Pancreas (tissue), 10 donors: ENCODE data around the gene C6orf132. TPM values are rescaled to one million over a fixed set of nuclear protein-coding genes. Genes with fewer than 3 reads are reported as not detected.

Source experiments
- ATAC-seq, 4 donors: fragments of 200-7000 bp; cut with Tn5 transposase; one replicate each; pipeline versions ENCODE4 v1.8.0 to v1.9.1; 2020; ENCODE audit warnings: mild to moderate bottlenecking in 4 of 4, moderate library complexity in 4 of 4
- DNase-seq, 6 donors: peaks; one replicate each; pipeline ENCODE4 v3.0.0-alpha.2; 2020
- FAIRE-seq: peaks from 2 replicates; lab custom pipeline; 2012; peaks lifted over from hg19 to GRCh38; lab: Jason Lieb, UNC
- H3K27ac ChIP-seq, 4 donors: fragments of 200-600 bp; sonication (generic); 1 replicate in 3 of 4; 2 replicates in 1 of 4; pipeline versions ENCODE4 v1.5.0 to v1.8.0; 2020
- H3K27me3 ChIP-seq, 4 donors: fragments of 200-600 bp; one replicate each; pipeline ENCODE4 v1.8.0; 2021
- H3K36me3 ChIP-seq, 3 donors: fragments of 200-600 bp; sonication (generic) in 1 of 3; one replicate each; pipeline versions ENCODE4 v1.5.0 to v1.8.0; 2020 to 2021
- H3K4me1 ChIP-seq, 3 donors: fragments of 200-600 bp; one replicate each; pipeline ENCODE4 v1.8.0; 2021
- H3K4me3 ChIP-seq, 4 donors: fragments of 200-600 bp; sonication (generic) in 2 of 4; one replicate each; pipeline versions ENCODE4 v1.5.0 to v1.8.0; 2020 to 2021
- H3K9me3 ChIP-seq, 4 donors: fragments of 200-600 bp; one replicate each; pipeline ENCODE4 v1.8.0; 2021
- WGBS, 2 donors: extraction: QIAGEN DNeasy Blood & Tissue Kit; methylation state at CpG; one replicate each; pipeline ENCODE4 v1.1.7; 2013; 5-methylcytosine and 5-hydroxymethylcytosine counted together
- intact Hi-C, 3 donors: fragments of 100-400 bp; cut with DNase I; formaldehyde crosslinking; loops; one replicate each; pipeline versions ENCODE4 v1.11.1 to v1.14.2; 2022
- polyA plus RNA-seq, 2 donors: library from polyadenylated mRNA; stranded (reverse); fragments of 200-250 nt; gene quantifications; one replicate each; pipeline ENCODE4 v1.2.3, GENCODE V29; 2013
- total RNA-seq, 6 donors: library from RNA; stranded (reverse); fragmentation: NEBNext Ultra II Directional in 4 of 6; extraction: Animal tissue kit (Norgen Biotek cat#: 25700) in 4 of 6; gene quantifications; one replicate each; pipeline versions ENCODE4 v1.2.1 to v1.2.4, GENCODE V29; 2021 to 2023
- TF ChIP-seq, protein P1 (sequence below), 4 donors: fragments of 200-600 bp; sonication (generic) in 3 of 4; IDR thresholded peaks; one replicate each; pipeline versions ENCODE4 v1.5.0 to v1.8.0; 2021; ENCODE audit warnings: antibody characterized with exemption in 4 of 4
- donor health status: healthy with polysubstance abuse.
- donor health status: DM: no; HTN: no; CAD: no; lungs with moderate emphysema.
- donor health status: DM: no; HTN: no; CAD: no.
- donor health status: control.
- donor health status: control.
- donor health status: Bipolar disorder and iron deficiency.
- donor health status: DM: yes; HTN: yes; CAD: no.
- donor health status: DM: no; HTN: no; CAD: no.
- donor health status: DM: no; HTN: no; CAD: no.
- donor health status: DM: yes; HTN: yes; CAD: no.

C6orf132 gene
- total and polyA plus RNA-seq, 8 donors = 6.1 to 21.6 (median 15.5) TPM

DNA sequence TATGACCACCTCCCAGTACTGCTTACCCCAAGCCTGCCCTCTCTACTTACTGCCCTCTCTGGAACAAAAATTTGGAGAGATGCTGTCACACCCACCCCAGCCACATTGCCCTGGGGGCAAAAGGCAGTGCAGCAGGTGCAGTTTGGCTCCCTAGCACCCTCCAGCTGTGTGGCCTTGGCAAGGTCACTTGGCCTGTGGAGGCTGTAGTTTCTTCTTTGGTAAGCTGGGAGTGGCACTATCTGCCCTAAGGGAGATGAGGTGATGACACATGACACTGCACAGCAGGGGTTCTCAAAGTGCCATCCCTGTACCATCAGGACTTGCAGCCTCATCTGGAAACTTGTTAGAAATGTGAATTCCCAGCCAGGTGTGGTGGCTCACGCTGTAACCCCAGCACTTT is 47.3 kb downstream of the C6orf132 start:
- Histone ChIP-seq H3K27me3 (no peaks in the 10 kb centered on the region), H3K9me3 (no peaks in the 10 kb centered on the region), H3K4me1 (peaks cover 4 to 14% (median 5%) of the 10 kb centered on the region in 3 donors), H3K4me3 (no peak overlapping the region), H3K27ac (no peak overlapping the region), H3K36me3 (no peaks in the 10 kb centered on the region)
- intact Hi-C loops = no loop called here
- 82 to 84% methylated on average over 1 of the region's 1 CpG for WGBS, 2 donors
- TF ChIP-seq, protein P1, sequence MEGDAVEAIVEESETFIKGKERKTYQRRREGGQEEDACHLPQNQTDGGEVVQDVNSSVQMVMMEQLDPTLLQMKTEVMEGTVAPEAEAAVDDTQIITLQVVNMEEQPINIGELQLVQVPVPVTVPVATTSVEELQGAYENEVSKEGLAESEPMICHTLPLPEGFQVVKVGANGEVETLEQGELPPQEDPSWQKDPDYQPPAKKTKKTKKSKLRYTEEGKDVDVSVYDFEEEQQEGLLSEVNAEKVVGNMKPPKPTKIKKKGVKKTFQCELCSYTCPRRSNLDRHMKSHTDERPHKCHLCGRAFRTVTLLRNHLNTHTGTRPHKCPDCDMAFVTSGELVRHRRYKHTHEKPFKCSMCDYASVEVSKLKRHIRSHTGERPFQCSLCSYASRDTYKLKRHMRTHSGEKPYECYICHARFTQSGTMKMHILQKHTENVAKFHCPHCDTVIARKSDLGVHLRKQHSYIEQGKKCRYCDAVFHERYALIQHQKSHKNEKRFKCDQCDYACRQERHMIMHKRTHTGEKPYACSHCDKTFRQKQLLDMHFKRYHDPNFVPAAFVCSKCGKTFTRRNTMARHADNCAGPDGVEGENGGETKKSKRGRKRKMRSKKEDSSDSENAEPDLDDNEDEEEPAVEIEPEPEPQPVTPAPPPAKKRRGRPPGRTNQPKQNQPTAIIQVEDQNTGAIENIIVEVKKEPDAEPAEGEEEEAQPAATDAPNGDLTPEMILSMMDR (IDR thresholded peaks at IDR 0.05) = no peak
- DNase-seq (no peak), FAIRE-seq (no peak), ATAC-seq (no peak)

DNA sequence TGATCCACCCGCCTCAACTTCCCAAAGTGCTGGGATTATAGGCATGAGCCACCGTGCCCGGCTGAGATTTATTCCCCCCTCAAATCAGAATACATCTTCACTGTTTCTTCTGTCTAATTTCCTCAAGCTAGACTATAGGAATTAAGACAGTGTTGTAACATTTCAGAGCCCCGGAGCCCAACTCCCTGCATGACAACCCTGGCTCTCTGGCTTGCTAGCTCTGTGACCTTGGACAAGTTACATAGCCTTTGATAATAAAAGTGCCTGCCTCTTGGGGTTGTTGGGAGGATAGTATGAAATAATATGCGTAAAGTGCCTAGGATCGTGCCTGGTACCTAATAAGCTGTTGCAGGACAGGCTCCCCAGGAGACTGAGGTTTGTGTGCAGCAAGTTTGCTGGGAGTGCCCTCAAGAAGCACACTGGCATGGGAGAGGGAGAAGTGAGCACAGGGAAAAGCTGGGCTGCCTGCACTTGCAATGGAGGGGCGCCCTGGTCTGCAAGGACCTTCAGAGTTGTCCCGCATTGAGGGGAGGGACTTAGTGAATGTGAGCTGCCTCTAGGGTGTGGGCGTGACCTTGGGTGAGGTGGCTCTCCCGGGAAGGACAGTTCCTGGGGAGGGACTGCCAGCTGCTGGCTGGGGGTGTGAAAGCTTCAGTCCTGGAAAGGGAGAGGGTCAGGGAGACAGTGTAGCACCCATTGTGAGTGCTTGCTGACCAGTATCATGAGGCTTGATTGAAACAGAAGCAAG is 48.7 kb downstream of the C6orf132 start:
- peaks cover 4 to 7% (median 5%) of the 10 kb centered on the region in 3 donors for H3K4me1 ChIP-seq

DNA sequence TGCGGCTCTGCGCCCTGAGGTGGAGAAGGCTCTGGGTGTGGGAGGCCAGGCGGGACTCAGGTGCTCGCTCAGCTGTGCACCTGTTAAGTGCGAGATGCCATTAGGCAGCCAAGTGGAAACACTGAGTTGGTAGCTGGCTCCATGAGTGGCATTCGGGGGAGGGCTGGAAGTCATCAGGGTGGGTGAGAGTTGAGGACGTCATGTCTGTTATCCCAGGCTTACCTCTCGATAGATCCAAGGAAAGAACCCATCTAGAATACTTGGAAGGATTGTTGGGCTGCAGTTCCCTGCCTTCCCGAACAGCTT is 50.7 kb downstream of the C6orf132 start:
- 86 to 91% methylated on average over 9 of the region's 9 CpGs for WGBS, 2 donors
- Histone ChIP-seq H3K27ac (no peak overlapping the region), H3K9me3 (no peaks in the 10 kb centered on the region), H3K36me3 (no peaks in the 10 kb centered on the region), H3K27me3 (no peaks in the 10 kb centered on the region), H3K4me3 (no peak overlapping the region), H3K4me1 (peaks cover 4 to 7% (median 5%) of the 10 kb centered on the region in 3 donors)
- TF ChIP-seq, protein P1 (IDR thresholded peaks at IDR 0.05) = no peak
- intact Hi-C loops = no loop called here
- no peak for ATAC-seq
- FAIRE-seq = no peak
- DNase-seq = no peak

More for the DNA sequence above, 48.7 kb downstream of the C6orf132 start:
- ATAC-seq (peak; percentile 38 to 71 (median 55)), FAIRE-seq (no peak), DNase-seq (peak in 1 of 6 donors; percentile 38)
- intact Hi-C loops = no loop called here
- WGBS, 2 donors = 37 to 42% methylated on average over 10 of the region's 10 CpGs
- no peaks in the 10 kb centered on the region for H3K36me3 ChIP-seq
- H3K27me3 ChIP-seq = no peaks in the 10 kb centered on the region
- no peaks in the 10 kb centered on the region for H3K9me3 ChIP-seq
- TF ChIP-seq, protein P1 (IDR thresholded peaks at IDR 0.05) = no peak
- no peak overlapping the region for H3K4me3 ChIP-seq
- no peak overlapping the region for H3K27ac ChIP-seq

DNA sequence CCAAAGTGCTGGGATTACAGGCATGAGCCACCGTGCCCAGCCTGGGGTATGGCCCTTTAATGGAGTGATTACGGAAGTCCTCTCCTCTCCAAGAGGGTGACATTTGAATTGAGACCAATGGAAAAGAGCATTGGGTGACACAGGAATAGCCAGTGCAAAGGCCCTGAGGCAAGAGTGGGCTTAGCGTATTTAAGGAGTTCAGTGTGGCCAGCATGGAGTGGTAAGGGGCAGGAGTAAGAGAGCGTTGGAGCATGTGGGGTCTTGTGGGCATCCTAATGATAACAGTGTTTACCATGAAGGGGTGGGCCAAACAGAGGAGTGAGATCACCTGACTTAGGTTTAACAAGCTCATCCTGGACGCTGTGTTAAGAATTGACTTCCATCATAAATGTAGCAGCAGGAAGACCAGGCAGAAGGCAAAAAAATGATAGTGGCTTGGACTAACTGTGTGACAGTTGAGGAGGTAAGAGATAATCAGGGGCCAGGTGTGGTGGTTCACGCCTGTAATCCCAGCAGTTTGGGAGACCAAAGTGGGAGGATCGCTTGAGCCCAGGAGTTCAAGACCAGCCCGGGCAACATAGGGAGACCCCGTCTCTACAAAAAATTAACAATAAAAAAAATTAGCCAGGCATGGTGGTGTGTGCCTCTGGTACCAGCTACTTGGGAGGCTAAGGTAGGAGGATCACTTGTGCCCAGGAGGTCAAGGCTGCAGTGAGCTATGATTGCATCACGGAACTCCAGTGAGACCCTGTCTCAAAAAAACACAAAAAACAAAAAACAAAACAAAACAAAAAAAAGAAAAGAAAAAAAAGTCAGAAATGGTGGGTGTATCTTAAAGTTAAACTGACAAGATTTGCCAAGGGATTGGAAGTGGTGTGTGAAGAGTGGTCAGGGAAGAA is 51.4 kb downstream of the C6orf132 start:
- WGBS, 2 donors = 85 to 91% methylated on average over 10 of the region's 10 CpGs

More for the DNA sequence above, 51.4 kb downstream of the C6orf132 start:
- H3K4me1 ChIP-seq = peaks cover 4 to 7% (median 5%) of the 10 kb centered on the region in 3 donors
- no peak for DNase-seq
- intact Hi-C loops = no loop called here
- no peaks in the 10 kb centered on the region for H3K9me3 ChIP-seq
- TF ChIP-seq, protein P1 (IDR thresholded peaks at IDR 0.05) = no peak
- ATAC-seq = no peak
- no peak overlapping the region for H3K27ac ChIP-seq
- H3K27me3 ChIP-seq = no peaks in the 10 kb centered on the region
- no peaks in the 10 kb centered on the region for H3K36me3 ChIP-seq
- no peak for FAIRE-seq
- no peak overlapping the region for H3K4me3 ChIP-seq
